Astrocyte (in vitro differentiated cells and primary cell): Measurements from ENCODE around the gene PSD. TPM values are rescaled to one million over a fixed set of nuclear protein-coding genes. Genes with fewer than 3 reads are reported as not detected.

ENCODE experiments used
- DNase-seq: peaks from one replicate; pipeline ENCODE4 v3.0.0-alpha.2; 2010; ENCODE audit warnings: low read depth
- FAIRE-seq: peaks from 2 replicates; lab custom pipeline; 2011; peaks lifted over from hg19 to GRCh38; lab: Jason Lieb, UNC
- H2AFZ ChIP-seq: 2 replicates; pipeline ENCODE4 v1.6.0; 2012; ENCODE audit warnings: low read depth, low read length, inconsistent platforms
- H3K27ac ChIP-seq: 2 replicates; pipeline ENCODE4 v1.5.1; 2011; ENCODE audit warnings: low read depth, low read length, inconsistent platforms
- H3K27me3 ChIP-seq: 2 replicates; pipeline ENCODE4 v1.6.0; 2011; ENCODE audit warnings: low read length, inconsistent platforms; ENCODE audit not compliant: insufficient read depth
- H3K36me3 ChIP-seq: 2 replicates; pipeline ENCODE4 v1.5.1; 2011; ENCODE audit warnings: low read length, inconsistent platforms; ENCODE audit not compliant: insufficient read depth
- H3K4me1 ChIP-seq: 2 replicates; pipeline ENCODE4 v1.5.1; 2011; ENCODE audit warnings: low read length, inconsistent platforms; ENCODE audit not compliant: insufficient read depth
- H3K4me2 ChIP-seq: 2 replicates; pipeline ENCODE4 v1.6.0; 2012; ENCODE audit warnings: low read length, inconsistent platforms
- H3K4me3 ChIP-seq: 2 replicates; pipeline ENCODE4 v1.5.1; 2011; ENCODE audit warnings: low read depth, mild to moderate bottlenecking, low read length, inconsistent platforms; ENCODE audit not compliant: insufficient read depth
- H3K79me2 ChIP-seq: 2 replicates; pipeline ENCODE4 v1.6.0; 2012; ENCODE audit warnings: mild to moderate bottlenecking, low read length, inconsistent platforms; ENCODE audit not compliant: insufficient read depth
- H3K9ac ChIP-seq: 2 replicates; pipeline ENCODE4 v1.6.0; 2012; ENCODE audit warnings: mild to moderate bottlenecking, low read length, inconsistent platforms
- H3K9me3 ChIP-seq: 2 replicates; pipeline ENCODE4 v1.5.1; 2012; ENCODE audit warnings: low read depth, mild to moderate bottlenecking, low read length, inconsistent platforms; ENCODE audit not compliant: insufficient read depth
- H4K20me1 ChIP-seq: 2 replicates; pipeline ENCODE4 v1.6.0; 2012; ENCODE audit warnings: low read length, inconsistent platforms; ENCODE audit not compliant: insufficient read depth
- H3K27ac Mint-ChIP-seq: one replicate; pipeline ENCODE4 v1.8.0; 2021; ENCODE audit warnings: mild to moderate bottlenecking, mixed read lengths; ENCODE audit not compliant: unreplicated experiment
- H3K27me3 Mint-ChIP-seq: one replicate; pipeline ENCODE4 v1.8.0; 2021; ENCODE audit warnings: low read depth, mixed read lengths; ENCODE audit not compliant: unreplicated experiment
- H3K36me3 Mint-ChIP-seq: one replicate; pipeline ENCODE4 v1.8.0; 2021; ENCODE audit warnings: low read depth, mixed read lengths; ENCODE audit not compliant: unreplicated experiment
- H3K4me1 Mint-ChIP-seq: one replicate; pipeline ENCODE4 v1.8.0; 2021; ENCODE audit warnings: low read depth, mixed read lengths; ENCODE audit not compliant: unreplicated experiment
- H3K4me3 Mint-ChIP-seq: one replicate; pipeline ENCODE4 v1.8.0; 2021; ENCODE audit warnings: mild to moderate bottlenecking, moderate library complexity, mixed read lengths; ENCODE audit not compliant: unreplicated experiment
- H3K9me3 Mint-ChIP-seq: one replicate; pipeline ENCODE4 v1.8.0; 2021; ENCODE audit warnings: mild to moderate bottlenecking, mixed read lengths; ENCODE audit not compliant: unreplicated experiment
- EZH2 ChIP-seq: IDR thresholded peaks from 2 replicates; pipeline ENCODE4 v1.6.1; 2012; ENCODE audit warnings: mild to moderate bottlenecking, low read length, inconsistent platforms; ENCODE audit not compliant: insufficient read depth
- total RNA-seq: library from RNA; stranded (reverse); gene quantifications from 2 replicates; pipeline ENCODE4 v1.2.1, GENCODE V29; 2021
- TF ChIP-seq, protein P1 (sequence below): IDR thresholded peaks from 2 replicates; pipeline ENCODE4 v1.5.1; 2011; ENCODE audit warnings: low read depth, mild to moderate bottlenecking, inconsistent platforms, low read length, moderate library complexity; ENCODE audit not compliant: insufficient read depth

The PSD gene
- total RNA-seq, 1 donor from 2014 or later: 8.8 TPM

DNA sequence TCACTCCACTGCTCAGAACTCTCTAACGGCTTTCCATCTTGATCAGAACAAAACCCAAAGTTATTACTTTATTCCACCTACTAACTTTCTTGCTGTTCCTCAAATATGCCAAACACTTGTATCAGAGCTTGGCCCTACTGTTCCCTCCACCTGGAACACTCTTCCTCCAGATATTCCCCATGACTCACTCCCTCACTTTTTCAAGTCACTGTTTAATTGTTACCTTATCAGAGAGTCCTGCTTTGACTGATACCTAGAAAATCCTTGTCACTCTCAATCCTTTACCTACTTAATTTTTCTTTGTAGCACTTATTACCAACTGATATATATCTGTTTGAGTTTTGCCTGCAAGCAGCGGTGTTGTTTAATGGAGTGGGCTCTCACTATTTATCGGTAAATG is 28.7 kb downstream of the PSD start:
- H3K27me3 ChIP-seq: peaks cover 10% of the 10 kb centered on the region
- TF ChIP-seq EZH2: no peak
- TF ChIP-seq, protein P1, sequence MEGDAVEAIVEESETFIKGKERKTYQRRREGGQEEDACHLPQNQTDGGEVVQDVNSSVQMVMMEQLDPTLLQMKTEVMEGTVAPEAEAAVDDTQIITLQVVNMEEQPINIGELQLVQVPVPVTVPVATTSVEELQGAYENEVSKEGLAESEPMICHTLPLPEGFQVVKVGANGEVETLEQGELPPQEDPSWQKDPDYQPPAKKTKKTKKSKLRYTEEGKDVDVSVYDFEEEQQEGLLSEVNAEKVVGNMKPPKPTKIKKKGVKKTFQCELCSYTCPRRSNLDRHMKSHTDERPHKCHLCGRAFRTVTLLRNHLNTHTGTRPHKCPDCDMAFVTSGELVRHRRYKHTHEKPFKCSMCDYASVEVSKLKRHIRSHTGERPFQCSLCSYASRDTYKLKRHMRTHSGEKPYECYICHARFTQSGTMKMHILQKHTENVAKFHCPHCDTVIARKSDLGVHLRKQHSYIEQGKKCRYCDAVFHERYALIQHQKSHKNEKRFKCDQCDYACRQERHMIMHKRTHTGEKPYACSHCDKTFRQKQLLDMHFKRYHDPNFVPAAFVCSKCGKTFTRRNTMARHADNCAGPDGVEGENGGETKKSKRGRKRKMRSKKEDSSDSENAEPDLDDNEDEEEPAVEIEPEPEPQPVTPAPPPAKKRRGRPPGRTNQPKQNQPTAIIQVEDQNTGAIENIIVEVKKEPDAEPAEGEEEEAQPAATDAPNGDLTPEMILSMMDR: no peak
- no peak for DNase-seq
- H3K36me3 ChIP-seq: no peaks in the 10 kb centered on the region
- no peaks in the 10 kb centered on the region for H3K79me2 ChIP-seq
- no peak overlapping the region for H3K27ac ChIP-seq
- Mint-ChIP-seq H3K36me3 (no peaks in the 10 kb centered on the region), H3K4me1 (peaks cover 2% of the 10 kb centered on the region), H3K9me3 (no peaks in the 10 kb centered on the region), H3K27me3 (peaks cover 2% of the 10 kb centered on the region), H3K4me3 (no peak overlapping the region), H3K27ac (no peak overlapping the region)
- no peak overlapping the region for H3K4me3 ChIP-seq
- H3K9me3 ChIP-seq: no peaks in the 10 kb centered on the region
- H3K4me1 ChIP-seq: peaks cover 10% of the 10 kb centered on the region
- no peak for FAIRE-seq
- no peak overlapping the region for H3K4me2 ChIP-seq
- H4K20me1 ChIP-seq: no peaks in the 10 kb centered on the region
- H2AFZ ChIP-seq: no peak overlapping the region
- no peak overlapping the region for H3K9ac ChIP-seq

DNA sequence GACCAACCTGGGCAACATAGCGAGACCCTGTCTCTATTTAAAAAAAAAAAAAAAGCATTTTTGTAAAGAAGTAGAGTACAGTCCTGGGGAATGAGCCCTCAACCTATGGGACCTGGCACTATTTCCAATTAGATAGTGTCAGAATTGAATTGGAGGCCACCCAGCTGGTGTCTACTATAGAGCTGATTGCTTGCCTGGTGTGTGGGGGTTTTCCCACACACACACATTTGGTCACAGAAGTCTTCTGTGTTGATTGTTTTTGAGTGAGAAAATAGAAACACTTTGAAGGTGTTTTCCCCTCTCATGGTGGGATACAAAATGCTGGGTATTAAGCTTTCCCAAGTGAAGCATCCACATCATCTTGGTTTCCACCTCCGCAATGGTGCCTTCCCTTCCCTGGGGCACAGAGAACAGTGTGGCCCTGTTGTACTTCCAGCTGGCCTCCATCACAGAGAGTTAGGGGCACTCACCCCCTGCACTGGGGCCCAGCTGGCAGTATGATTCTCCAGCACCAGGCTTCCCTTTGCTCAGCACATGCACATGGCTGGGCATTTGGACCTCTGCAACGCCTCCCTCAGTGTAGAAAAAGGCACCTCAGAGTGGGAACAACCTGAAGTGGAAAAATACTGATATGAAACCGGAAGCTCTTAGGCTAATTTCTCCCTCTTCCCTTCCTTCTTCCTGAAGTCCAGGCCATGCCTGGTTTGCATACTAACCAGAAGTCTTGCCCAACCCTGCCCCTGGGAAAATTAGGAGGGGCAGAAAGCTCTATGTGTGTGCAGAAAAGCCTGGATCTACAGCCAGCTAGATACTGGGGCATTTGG is 33.8 kb downstream of the PSD start:
- Mint-ChIP-seq H3K4me3 (no peak overlapping the region), H3K4me1 (peaks cover 2% of the 10 kb centered on the region), H3K27me3 (no peaks in the 10 kb centered on the region), H3K9me3 (no peaks in the 10 kb centered on the region), H3K36me3 (peaks cover 14% of the 10 kb centered on the region), H3K27ac (no peak overlapping the region)
- Histone ChIP-seq H3K9ac (no peak overlapping the region), H3K4me1 (no peaks in the 10 kb centered on the region), H3K27ac (no peak overlapping the region), H3K4me3 (no peak overlapping the region), H3K79me2 (no peaks in the 10 kb centered on the region), H3K4me2 (no peak overlapping the region), H3K9me3 (no peaks in the 10 kb centered on the region), H2AFZ (no peak overlapping the region), H3K27me3 (no peaks in the 10 kb centered on the region), H3K36me3 (peaks cover 12% of the 10 kb centered on the region), H4K20me1 (peaks cover 20% of the 10 kb centered on the region)
- no peak for TF ChIP-seq EZH2
- TF ChIP-seq, protein P1: no peak
- DNase-seq: no peak
- no peak for FAIRE-seq

DNA sequence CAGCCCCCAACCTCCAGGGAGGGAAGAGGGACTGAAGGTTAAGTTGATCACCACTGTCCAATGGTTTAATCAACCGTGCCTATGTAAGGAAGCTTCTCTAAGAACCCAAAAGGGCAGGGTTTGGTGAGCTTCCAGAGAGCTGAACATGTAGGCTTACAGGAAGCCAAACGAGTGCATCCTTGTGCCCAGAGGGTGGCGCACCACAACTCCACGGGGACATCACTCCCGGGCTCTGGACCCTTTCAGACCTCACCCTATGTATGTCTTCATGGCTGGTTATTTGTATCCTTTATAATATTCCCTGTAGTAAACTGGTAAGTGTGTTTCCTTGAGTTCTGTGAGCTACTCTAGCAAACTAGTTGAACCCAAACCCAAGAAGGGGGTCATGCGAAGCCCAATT is 34.5 kb downstream of the PSD start:
- Mint-ChIP-seq H3K27me3 (no peaks in the 10 kb centered on the region), H3K4me1 (peaks cover 2% of the 10 kb centered on the region), H3K36me3 (peaks cover 19% of the 10 kb centered on the region), H3K9me3 (no peaks in the 10 kb centered on the region), H3K4me3 (no peak overlapping the region), H3K27ac (no peak overlapping the region)
- Histone ChIP-seq H3K36me3 (peaks cover 19% of the 10 kb centered on the region), H3K27me3 (no peaks in the 10 kb centered on the region), H2AFZ (no peak overlapping the region), H4K20me1 (peaks cover 26% of the 10 kb centered on the region), H3K4me3 (no peak overlapping the region), H3K27ac (no peak overlapping the region), H3K79me2 (no peaks in the 10 kb centered on the region), H3K9me3 (no peaks in the 10 kb centered on the region), H3K4me2 (no peak overlapping the region), H3K4me1 (no peaks in the 10 kb centered on the region), H3K9ac (no peak overlapping the region)
- FAIRE-seq (no peak), DNase-seq (no peak)
- no peak for TF ChIP-seq EZH2
- TF ChIP-seq, protein P1: peak; percentile 15
